Measurements from ENCODE around the gene NSD1. TPM values are rescaled to one million over a fixed set of nuclear protein-coding genes. Genes with fewer than 3 reads are reported as not detected.

Gene NSD1
- total and polyA plus RNA-seq, 2 of the 8 experiments (the other 6 are each of a cell fraction or from before 2014, with no cell fraction given): 22.8 to 168 TPM

GRCh38 chr5:177291735-177292134, 158.2 kb downstream of the NSD1 start (continued):
- TF ChIP-seq SRF (IDR thresholded peaks at IDR 0.05; ENCODE audit: low read depth, low read length): no peak
- TF ChIP-seq ASH2L (IDR thresholded peaks at IDR 0.05; ENCODE audit: low read length): no peak
